ENCODE results near the gene LIMK1.

The LIMK1 gene

DNA sequence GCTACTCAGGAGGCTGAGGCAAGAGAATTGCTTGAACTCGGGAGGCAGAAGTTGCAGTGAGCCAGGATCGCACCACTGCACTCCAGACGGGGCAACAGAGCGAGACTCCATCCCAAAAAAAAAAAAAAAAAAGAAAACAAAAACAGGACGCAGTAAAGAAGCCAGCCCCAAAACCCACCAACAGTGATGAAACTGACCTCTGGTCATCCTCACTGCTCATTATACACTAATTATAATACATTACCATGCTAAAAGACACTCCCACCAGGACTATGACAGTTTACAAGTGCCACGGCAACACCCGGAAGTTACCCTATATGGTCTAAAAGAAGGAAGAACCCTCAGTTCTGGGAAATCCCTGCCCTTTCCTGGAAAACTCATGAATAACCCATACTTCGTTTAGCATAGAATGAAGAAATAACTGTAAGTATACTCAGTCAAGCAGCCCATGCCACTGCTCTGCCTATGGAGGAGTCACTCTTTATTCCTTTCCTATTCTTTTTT lies 50.6 kb downstream of the LIMK1 start:
- no peak for DNase-seq (ENCODE audit: extremely low read depth, low read depth)
- TF ChIP-seq, protein P1, sequence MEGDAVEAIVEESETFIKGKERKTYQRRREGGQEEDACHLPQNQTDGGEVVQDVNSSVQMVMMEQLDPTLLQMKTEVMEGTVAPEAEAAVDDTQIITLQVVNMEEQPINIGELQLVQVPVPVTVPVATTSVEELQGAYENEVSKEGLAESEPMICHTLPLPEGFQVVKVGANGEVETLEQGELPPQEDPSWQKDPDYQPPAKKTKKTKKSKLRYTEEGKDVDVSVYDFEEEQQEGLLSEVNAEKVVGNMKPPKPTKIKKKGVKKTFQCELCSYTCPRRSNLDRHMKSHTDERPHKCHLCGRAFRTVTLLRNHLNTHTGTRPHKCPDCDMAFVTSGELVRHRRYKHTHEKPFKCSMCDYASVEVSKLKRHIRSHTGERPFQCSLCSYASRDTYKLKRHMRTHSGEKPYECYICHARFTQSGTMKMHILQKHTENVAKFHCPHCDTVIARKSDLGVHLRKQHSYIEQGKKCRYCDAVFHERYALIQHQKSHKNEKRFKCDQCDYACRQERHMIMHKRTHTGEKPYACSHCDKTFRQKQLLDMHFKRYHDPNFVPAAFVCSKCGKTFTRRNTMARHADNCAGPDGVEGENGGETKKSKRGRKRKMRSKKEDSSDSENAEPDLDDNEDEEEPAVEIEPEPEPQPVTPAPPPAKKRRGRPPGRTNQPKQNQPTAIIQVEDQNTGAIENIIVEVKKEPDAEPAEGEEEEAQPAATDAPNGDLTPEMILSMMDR (IDR thresholded peaks at IDR 0.05; ENCODE audit: low read depth, low read length) = no peak

DNA sequence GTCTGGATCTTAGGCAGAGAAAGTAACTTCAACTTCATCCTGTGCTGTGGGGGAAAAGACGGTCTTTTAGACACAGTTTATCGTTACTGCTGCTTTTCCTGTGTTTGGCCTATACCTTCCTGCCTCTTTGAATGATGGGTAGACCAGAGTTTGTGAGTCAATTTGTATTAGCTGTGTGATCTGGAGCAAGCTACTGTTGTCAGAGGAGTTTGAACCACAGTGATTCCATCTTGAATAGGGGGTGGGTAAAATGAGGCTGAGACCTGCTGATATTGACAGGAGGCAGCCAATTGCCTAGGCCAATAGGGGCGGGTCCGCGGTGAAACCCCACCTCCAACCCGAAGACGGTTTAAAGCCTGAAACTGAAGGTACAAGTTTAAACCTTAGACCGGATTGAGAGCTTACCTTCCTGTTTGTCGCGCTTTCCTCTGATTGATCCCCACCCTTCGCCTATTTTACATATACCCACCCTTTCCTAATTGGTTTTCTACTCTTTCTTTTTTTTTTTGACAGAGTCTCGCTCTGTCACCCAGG lies 54.8 kb downstream of the LIMK1 start:
- TF ChIP-seq, protein P1 (IDR thresholded peaks at IDR 0.05; ENCODE audit: low read depth, low read length) = no peak
- no peak for DNase-seq (ENCODE audit: extremely low read depth, low read depth)

DNA sequence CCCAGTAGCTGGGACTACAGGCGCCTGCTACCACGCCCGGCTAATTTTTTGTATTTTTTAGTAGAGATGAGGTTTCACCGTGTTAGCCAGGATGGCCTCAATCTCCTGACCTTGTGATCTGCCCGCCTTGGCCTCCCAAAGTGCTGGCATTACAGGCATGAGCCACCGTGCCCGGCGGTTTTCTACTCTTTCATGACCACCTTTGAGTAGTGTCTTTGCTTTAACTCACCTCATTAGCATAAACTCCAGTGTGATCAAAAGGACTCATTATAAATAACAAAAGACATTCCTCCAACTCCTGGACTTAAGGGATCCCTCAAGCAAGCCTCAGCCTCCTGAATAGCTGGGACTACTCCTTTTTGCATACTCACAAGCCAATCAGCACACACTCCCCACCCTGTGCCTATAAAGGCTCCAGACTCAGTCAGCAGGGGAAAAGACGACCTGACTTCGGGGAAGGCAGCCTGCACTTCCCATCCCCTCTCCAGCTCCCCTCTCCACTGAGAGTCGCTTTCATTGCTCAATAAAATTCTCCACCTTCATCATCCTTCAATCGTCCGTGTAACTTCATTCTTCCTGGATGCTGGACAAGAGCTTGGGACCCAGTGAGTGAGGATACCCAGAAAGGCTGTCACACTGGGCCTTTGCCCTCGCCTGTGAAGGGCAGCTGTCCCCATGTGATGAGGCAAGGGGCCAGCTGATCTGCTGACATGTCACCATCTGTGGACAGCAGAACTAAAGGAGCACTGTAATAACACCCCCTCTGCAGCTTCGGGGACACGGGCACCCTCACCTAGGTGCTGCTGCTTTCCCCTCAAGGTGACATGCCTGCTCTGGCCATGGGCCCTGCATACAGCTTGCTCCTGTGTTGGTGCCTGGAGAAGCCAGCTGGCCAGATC lies 55.6 kb downstream of the LIMK1 start:
- no peak for DNase-seq (ENCODE audit: extremely low read depth, low read depth)
- TF ChIP-seq, protein P1 (IDR thresholded peaks at IDR 0.05; ENCODE audit: low read depth, low read length) = no peak

DNA sequence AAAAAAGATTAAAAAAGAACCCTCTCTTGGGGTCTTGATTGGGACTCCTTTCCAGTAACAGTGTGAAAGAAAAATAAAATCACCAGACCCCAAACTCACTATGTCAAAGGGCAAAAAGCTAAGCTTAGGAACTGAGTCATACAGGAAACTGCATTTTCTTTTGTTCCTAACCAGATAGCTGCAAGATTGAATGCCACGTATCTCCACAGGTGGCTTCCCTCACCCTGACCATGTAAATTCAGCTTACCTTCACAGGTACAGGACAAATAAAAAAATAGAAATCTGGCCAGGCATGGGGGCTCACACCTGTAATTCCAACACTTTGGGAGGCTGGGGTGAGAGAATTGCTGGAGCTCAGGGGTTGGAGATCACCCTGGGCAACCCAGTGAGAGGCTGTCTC lies 58.1 kb downstream of the LIMK1 start:
- DNase-seq (ENCODE audit: extremely low read depth, low read depth) = no peak
- TF ChIP-seq, protein P1 (IDR thresholded peaks at IDR 0.05; ENCODE audit: low read depth, low read length) = no peak

DNA sequence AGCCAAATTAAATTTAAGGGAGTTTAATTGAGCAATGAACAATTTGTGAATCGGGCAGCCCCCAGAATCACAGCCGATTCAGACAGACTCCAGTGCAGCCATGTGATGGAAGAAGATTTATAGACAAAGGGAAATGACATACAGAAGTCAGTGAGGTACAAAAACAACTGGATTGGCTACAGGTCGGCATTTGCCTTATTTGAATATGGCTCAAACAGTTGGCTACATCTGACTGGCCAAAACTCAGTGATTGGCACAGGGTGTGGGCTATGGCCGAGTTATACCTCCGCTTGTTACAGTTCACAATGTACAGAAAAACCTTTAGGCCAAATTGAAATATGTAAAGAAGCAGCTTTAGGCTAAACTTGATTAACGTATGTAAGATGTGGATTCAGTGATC lies 59.8 kb downstream of the LIMK1 start:
- DNase-seq (ENCODE audit: extremely low read depth, low read depth) = no peak
- TF ChIP-seq, protein P1 (IDR thresholded peaks at IDR 0.05; ENCODE audit: low read depth, low read length) = no peak

DNA sequence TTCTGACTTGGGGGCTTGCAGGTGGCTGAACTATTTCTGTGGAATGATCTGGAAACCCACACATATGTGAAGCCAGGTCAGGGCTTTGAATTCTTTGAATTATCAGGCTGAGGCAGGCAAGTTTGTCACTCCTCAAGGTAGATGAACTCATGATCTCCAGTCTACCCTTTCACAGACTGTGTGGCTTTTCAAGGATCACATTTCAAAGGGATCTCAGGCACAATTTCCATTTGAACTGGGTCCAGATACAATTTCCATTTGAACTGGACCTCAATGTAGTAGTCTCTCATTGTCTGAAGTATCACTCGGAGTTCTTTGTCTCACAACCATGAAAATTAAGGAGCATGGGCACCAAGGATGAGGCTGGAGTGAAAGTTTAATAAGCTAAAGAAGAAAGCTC lies 64.9 kb downstream of the LIMK1 start:
- DNase-seq (ENCODE audit: extremely low read depth, low read depth) = no peak
- TF ChIP-seq, protein P1 (IDR thresholded peaks at IDR 0.05; ENCODE audit: low read depth, low read length) = no peak

DNA sequence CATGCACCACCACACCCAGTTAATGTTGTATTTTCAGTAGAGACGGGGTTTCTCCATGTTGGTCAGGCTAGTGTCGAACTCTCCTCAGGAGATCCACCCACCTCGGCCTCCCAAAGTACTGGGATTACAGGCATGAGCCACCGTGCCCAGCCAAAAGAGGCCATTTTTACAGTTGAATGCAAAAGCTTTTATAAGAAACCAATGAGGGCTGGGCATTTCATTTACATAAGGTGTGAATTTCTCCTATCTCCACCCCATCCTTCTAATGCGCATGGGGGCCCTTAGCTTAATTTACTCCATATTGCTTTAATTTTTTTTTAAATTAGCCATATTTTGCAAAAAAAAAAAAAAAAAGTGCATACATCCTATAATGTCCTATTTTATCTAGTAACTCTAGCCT lies 65.5 kb downstream of the LIMK1 start:
- TF ChIP-seq, protein P1 (IDR thresholded peaks at IDR 0.05; ENCODE audit: low read depth, low read length) = no peak
- DNase-seq (ENCODE audit: extremely low read depth, low read depth) = no peak

Measured in AG09319 (cell line).